ENCODE measurements around the gene RAET1L.
A peak's percentile ranks its signal among the peaks of the same experiment; 100 is the strongest.

The RAET1L gene

GRCh38 chr6:150070236-150070818, 45.0 kb upstream of the RAET1L start:
- H3K14ac ChIP-seq (ENCODE audit: low read length): no peak overlapping the region
- peak overlapping the region; percentile 51 for H2BK15ac ChIP-seq (ENCODE audit: low read length)
- no peak overlapping the region for H2BK12ac ChIP-seq (ENCODE audit: low read length)
- peaks cover 7 to 24% of the 10 kb centered on the region in 2 donors for H3K4me1 ChIP-seq (ENCODE audit: control insufficient read depth in 2 of 2, insufficient read depth in 1 of 2, low read depth in 1 of 2, low read length in 2 of 2)
- no peak overlapping the region for H2BK5ac ChIP-seq (ENCODE audit: low read length)
- peak overlapping the region; percentile 8 for H2BK120ac ChIP-seq (ENCODE audit: low read depth, low read length)
- no peak overlapping the region for H3K4ac ChIP-seq (ENCODE audit: low read length)
- no peak overlapping the region for H3K18ac ChIP-seq (ENCODE audit: low read length)
- no peak overlapping the region for H3K4me2 ChIP-seq (ENCODE audit: insufficient read depth, low read length, poor library complexity, severe bottlenecking)
- H3K4me3 ChIP-seq (ENCODE audit: low read length in 2 of 2): no peak overlapping the region
- peaks cover 0 to under 1% of the 10 kb centered on the region in 2 donors for H3K36me3 ChIP-seq (replicated peaks in 1 of 2; ENCODE audit: control insufficient read depth in 2 of 2, insufficient read depth in 2 of 2, low read length in 2 of 2)
- H4K91ac ChIP-seq (ENCODE audit: low read depth, low read length, poor library complexity): no peak overlapping the region
- peak overlapping the region; percentile 1 for H2AK5ac ChIP-seq (ENCODE audit: low read depth, low read length)
- no peak overlapping the region for H3K27ac ChIP-seq (replicated peaks; ENCODE audit: low read length)
- no peak for DNase-seq (ENCODE audit: low spot score)
- H3K9me3 ChIP-seq (replicated peaks in 1 of 2; ENCODE audit: control insufficient read depth in 2 of 2, insufficient read depth in 1 of 2, low read depth in 1 of 2, low read length in 2 of 2): no peaks in the 10 kb centered on the region
- H3K9ac ChIP-seq (ENCODE audit: low read depth, low read length, poor library complexity): no peak overlapping the region
- H4K8ac ChIP-seq (ENCODE audit: low read depth, low read length): no peak overlapping the region
- H2AFZ ChIP-seq (ENCODE audit: low read length): peak overlapping the region; percentile 64
- peaks cover 0 to 3% (median 2%) of the 10 kb centered on the region in 3 experiments for H3K27me3 ChIP-seq (ENCODE audit: control insufficient read depth in 3 of 3, insufficient read depth in 3 of 3, low read depth in 1 of 3, low read length in 3 of 3)
- no peak overlapping the region for H3K23ac ChIP-seq (ENCODE audit: low read depth, low read length, poor library complexity)
- peaks cover 2% of the 10 kb centered on the region for H3K79me1 ChIP-seq (ENCODE audit: low read depth, low read length)
- no CpG with 5 or more reads among the region's 3 CpGs for whole genome bisulfite sequencing, 2 donors (ENCODE audit: extremely low coverage in 2 of 2, insufficient read length in 2 of 2, insufficient replicate concordance in 1 of 2)

GRCh38 chr6:150069706-150070105, 44.4 kb upstream of the RAET1L start:
- Histone ChIP-seq H3K27ac (replicated peaks; ENCODE audit: low read length) (no peak overlapping the region), H3K14ac (ENCODE audit: low read length) (no peak overlapping the region), H3K9ac (ENCODE audit: low read depth, low read length, poor library complexity) (peak overlapping the region; percentile 32), H3K79me1 (ENCODE audit: low read depth, low read length) (peaks cover 2% of the 10 kb centered on the region), H4K8ac (ENCODE audit: low read depth, low read length) (peak overlapping the region; percentile 92), H3K4me2 (ENCODE audit: insufficient read depth, low read length, poor library complexity, severe bottlenecking) (no peak overlapping the region), H2BK5ac (ENCODE audit: low read length) (no peak overlapping the region), H4K91ac (ENCODE audit: low read depth, low read length, poor library complexity) (no peak overlapping the region), H3K4ac (ENCODE audit: low read length) (no peak overlapping the region), H3K18ac (ENCODE audit: low read length) (no peak overlapping the region), H3K23ac (ENCODE audit: low read depth, low read length, poor library complexity) (no peak overlapping the region), H2AK5ac (ENCODE audit: low read depth, low read length) (peak overlapping the region; percentile 1), H3K4me3 (ENCODE audit: low read length in 2 of 2) (no peak overlapping the region), H2BK12ac (ENCODE audit: low read length) (no peak overlapping the region), H3K4me1 (ENCODE audit: control insufficient read depth in 2 of 2, insufficient read depth in 1 of 2, low read depth in 1 of 2, low read length in 2 of 2) (peaks cover 7 to 19% of the 10 kb centered on the region in 2 donors), H3K9me3 (replicated peaks in 1 of 2; ENCODE audit: control insufficient read depth in 2 of 2, insufficient read depth in 1 of 2, low read depth in 1 of 2, low read length in 2 of 2) (no peaks in the 10 kb centered on the region), H3K27me3 (ENCODE audit: control insufficient read depth in 3 of 3, insufficient read depth in 3 of 3, low read depth in 1 of 3, low read length in 3 of 3) (peaks cover 0 to 3% (median 2%) of the 10 kb centered on the region in 3 experiments), H2BK15ac (ENCODE audit: low read length) (no peak overlapping the region), H2AFZ (ENCODE audit: low read length) (peak overlapping the region; percentile 64), H3K36me3 (replicated peaks in 1 of 2; ENCODE audit: control insufficient read depth in 2 of 2, insufficient read depth in 2 of 2, low read length in 2 of 2) (peaks cover 4 to 6% of the 10 kb centered on the region in 2 donors), H2BK120ac (ENCODE audit: low read depth, low read length) (peak overlapping the region; percentile 8)
- no peak for DNase-seq (ENCODE audit: low spot score)
- WGBS, 2 donors (ENCODE audit: extremely low coverage in 2 of 2, insufficient read length in 2 of 2, insufficient replicate concordance in 1 of 2): no CpG with 5 or more reads among the region's 11 CpGs

GRCh38 chr6:150068720-150069648, 43.7 kb upstream of the RAET1L start, which contains the start of gene ULBP3:
ULBP3 (minus strand) TSS chr6:150069121; CDS start chr6:150069066, 55 bp downstream.
- H2BK12ac ChIP-seq (ENCODE audit: low read length): no peak within 1 kb of the TSS
- peaks cover 4 to 13% of the 10 kb centered on the region in 2 donors for H3K36me3 ChIP-seq (replicated peaks in 1 of 2; ENCODE audit: control insufficient read depth in 2 of 2, insufficient read depth in 2 of 2, low read length in 2 of 2)
- H2BK15ac ChIP-seq (ENCODE audit: low read length): peak within 1 kb of the TSS; percentile 95
- peaks cover 0 to 3% (median 2%) of the 10 kb centered on the region in 3 experiments for H3K27me3 ChIP-seq (ENCODE audit: control insufficient read depth in 3 of 3, insufficient read depth in 3 of 3, low read depth in 1 of 3, low read length in 3 of 3)
- H3K27ac ChIP-seq (replicated peaks; ENCODE audit: low read length): peak within 1 kb of the TSS; percentile 33
- H3K4me2 ChIP-seq (ENCODE audit: insufficient read depth, low read length, poor library complexity, severe bottlenecking): peak within 1 kb of the TSS; percentile 98
- no peak within 1 kb of the TSS for H4K91ac ChIP-seq (ENCODE audit: low read depth, low read length, poor library complexity)
- peak; percentile 86 for DNase-seq (ENCODE audit: low spot score)
- H3K18ac ChIP-seq (ENCODE audit: low read length): peak within 1 kb of the TSS; percentile 88
- peaks cover 2% of the 10 kb centered on the region for H3K79me1 ChIP-seq (ENCODE audit: low read depth, low read length)
- peak within 1 kb of the TSS; percentile 78 to 86 for H3K4me3 ChIP-seq (ENCODE audit: low read length in 2 of 2)
- no peaks in the 10 kb centered on the region for H3K9me3 ChIP-seq (replicated peaks in 1 of 2; ENCODE audit: control insufficient read depth in 2 of 2, insufficient read depth in 1 of 2, low read depth in 1 of 2, low read length in 2 of 2)
- no peak within 1 kb of the TSS for H2BK5ac ChIP-seq (ENCODE audit: low read length)
- WGBS, 2 donors (ENCODE audit: extremely low coverage in 2 of 2, insufficient read length in 2 of 2, insufficient replicate concordance in 1 of 2): no CpG with 5 or more reads among the region's 72 CpGs
- no peak within 1 kb of the TSS for H3K23ac ChIP-seq (ENCODE audit: low read depth, low read length, poor library complexity)
- peak within 1 kb of the TSS; percentile 8 for H2BK120ac ChIP-seq (ENCODE audit: low read depth, low read length)
- H3K14ac ChIP-seq (ENCODE audit: low read length): peak within 1 kb of the TSS; percentile 63
- peak within 1 kb of the TSS; percentile 92 for H4K8ac ChIP-seq (ENCODE audit: low read depth, low read length)
- peaks cover 7 to 17% of the 10 kb centered on the region in 2 donors for H3K4me1 ChIP-seq (ENCODE audit: control insufficient read depth in 2 of 2, insufficient read depth in 1 of 2, low read depth in 1 of 2, low read length in 2 of 2)
- peak within 1 kb of the TSS; percentile 1 for H2AK5ac ChIP-seq (ENCODE audit: low read depth, low read length)
- H3K9ac ChIP-seq (ENCODE audit: low read depth, low read length, poor library complexity): peak within 1 kb of the TSS; percentile 80
- H3K4ac ChIP-seq (ENCODE audit: low read length): peak within 1 kb of the TSS; percentile 12
- peak within 1 kb of the TSS; percentile 99 for H2AFZ ChIP-seq (ENCODE audit: low read length)

GRCh38 chr6:150068151-150068550, 42.8 kb upstream of the RAET1L start:
- no peak overlapping the region for H2BK15ac ChIP-seq (ENCODE audit: low read length)
- peak overlapping the region; percentile 99 for H2AFZ ChIP-seq (ENCODE audit: low read length)
- peaks cover 7 to 17% of the 10 kb centered on the region in 2 donors for H3K4me1 ChIP-seq (ENCODE audit: control insufficient read depth in 2 of 2, insufficient read depth in 1 of 2, low read depth in 1 of 2, low read length in 2 of 2)
- no peak overlapping the region for H2BK5ac ChIP-seq (ENCODE audit: low read length)
- H4K91ac ChIP-seq (ENCODE audit: low read depth, low read length, poor library complexity): no peak overlapping the region
- H3K9me3 ChIP-seq (replicated peaks in 1 of 2; ENCODE audit: control insufficient read depth in 2 of 2, insufficient read depth in 1 of 2, low read depth in 1 of 2, low read length in 2 of 2): no peaks in the 10 kb centered on the region
- no peak overlapping the region for H3K18ac ChIP-seq (ENCODE audit: low read length)
- no peak overlapping the region for H3K4ac ChIP-seq (ENCODE audit: low read length)
- WGBS, 2 donors (ENCODE audit: extremely low coverage in 2 of 2, insufficient read length in 2 of 2, insufficient replicate concordance in 1 of 2): no CpG with 5 or more reads among the region's 4 CpGs
- no peak overlapping the region for H3K9ac ChIP-seq (ENCODE audit: low read depth, low read length, poor library complexity)
- H3K27me3 ChIP-seq (ENCODE audit: control insufficient read depth in 3 of 3, insufficient read depth in 3 of 3, low read depth in 1 of 3, low read length in 3 of 3): peaks cover 0 to 3% (median 2%) of the 10 kb centered on the region in 3 experiments
- H3K4me2 ChIP-seq (ENCODE audit: insufficient read depth, low read length, poor library complexity, severe bottlenecking): peak overlapping the region; percentile 98
- peaks cover 4 to 20% of the 10 kb centered on the region in 2 donors for H3K36me3 ChIP-seq (replicated peaks in 1 of 2; ENCODE audit: control insufficient read depth in 2 of 2, insufficient read depth in 2 of 2, low read length in 2 of 2)
- no peak overlapping the region for H2BK120ac ChIP-seq (ENCODE audit: low read depth, low read length)
- H3K79me1 ChIP-seq (ENCODE audit: low read depth, low read length): peaks cover 2% of the 10 kb centered on the region
- DNase-seq (ENCODE audit: low spot score): no peak
- H4K8ac ChIP-seq (ENCODE audit: low read depth, low read length): no peak overlapping the region
- H3K27ac ChIP-seq (replicated peaks; ENCODE audit: low read length): no peak overlapping the region
- peak overlapping the region; percentile 78 to 86 for H3K4me3 ChIP-seq (ENCODE audit: low read length in 2 of 2)
- no peak overlapping the region for H2AK5ac ChIP-seq (ENCODE audit: low read depth, low read length)
- H2BK12ac ChIP-seq (ENCODE audit: low read length): no peak overlapping the region
- no peak overlapping the region for H3K14ac ChIP-seq (ENCODE audit: low read length)
- H3K23ac ChIP-seq (ENCODE audit: low read depth, low read length, poor library complexity): no peak overlapping the region
